ENCODE results near the gene ETHE1.
"Not testable (repeated sequence)": the region's sequence is repeated elsewhere in the genome, so short reads cannot be mapped to it uniquely, and the experiment has no call there.

The ETHE1 gene

DNA sequence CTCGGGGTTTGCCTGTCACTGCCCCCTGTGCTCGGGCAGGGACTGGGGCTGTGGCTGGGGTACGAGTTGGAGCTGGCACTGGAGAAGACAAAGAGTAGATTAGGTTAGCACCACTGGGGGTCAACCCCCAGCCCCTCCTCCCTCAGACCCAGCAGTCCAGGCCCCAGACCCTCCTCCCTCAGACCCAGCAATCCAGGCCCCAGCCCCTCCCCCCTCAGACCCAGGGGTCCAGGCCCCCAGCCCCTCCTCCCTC, 25.1 kb upstream of the ETHE1 start:
- DNase-seq: no peak

DNA sequence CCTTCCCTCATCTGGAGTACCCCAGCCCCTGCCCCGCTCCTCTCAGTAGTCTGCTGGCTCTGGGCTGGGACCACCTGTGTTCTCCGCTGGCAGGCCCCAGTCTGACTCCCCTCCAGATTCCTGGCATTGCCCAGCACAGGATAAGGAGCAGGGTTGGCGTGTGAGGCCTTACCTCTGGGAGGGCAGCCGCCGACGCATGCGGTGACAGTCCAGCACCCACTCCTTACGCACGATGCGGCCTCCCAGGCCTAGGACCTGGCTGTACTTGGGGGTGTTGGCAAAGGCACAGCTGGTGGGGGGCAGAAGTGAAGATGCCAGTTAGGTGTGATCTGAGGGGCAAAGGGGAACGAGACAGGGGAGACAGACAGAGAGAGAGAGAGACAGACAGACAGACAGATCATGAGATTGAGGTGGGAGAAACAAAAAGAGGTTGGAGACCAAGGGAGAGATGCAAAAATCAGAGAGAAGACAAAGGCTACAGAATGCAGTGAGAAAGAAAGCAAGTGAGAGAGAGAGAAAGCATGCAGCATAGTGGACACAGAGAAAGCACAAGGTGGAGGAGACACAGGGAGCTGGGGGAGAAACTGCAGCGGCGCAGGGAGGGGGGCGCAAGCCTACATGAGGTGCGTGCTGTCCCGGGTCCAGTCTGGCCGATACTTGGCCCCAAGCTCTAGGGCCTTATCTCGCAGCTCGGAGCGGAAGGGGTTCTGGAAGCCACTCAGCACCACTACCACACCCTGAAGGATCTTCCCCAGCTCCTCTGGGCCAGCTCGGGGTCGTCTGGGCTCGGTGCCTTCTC, 24.6 kb upstream of the ETHE1 start:
- DNase-seq: no peak

DNA sequence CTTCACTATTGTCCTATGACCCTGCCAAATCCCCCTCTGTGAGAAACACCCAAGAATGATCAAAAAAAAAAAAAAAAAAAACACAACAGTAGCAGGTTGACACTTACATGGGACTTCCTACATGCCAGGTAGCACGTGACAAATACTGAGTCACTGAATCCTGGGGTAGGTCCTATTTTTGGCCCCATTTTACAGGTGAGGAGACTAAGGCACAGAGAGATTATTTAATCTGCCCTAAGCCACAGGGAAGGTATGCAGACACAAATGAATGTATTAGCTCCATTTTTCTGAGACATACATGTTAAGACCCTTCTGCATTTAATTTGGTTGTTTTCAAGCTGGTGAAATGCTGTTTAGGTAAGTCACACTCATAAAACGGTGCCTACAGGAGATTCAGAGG, 21.7 kb upstream of the ETHE1 start:
- DNase-seq: no peak

DNA sequence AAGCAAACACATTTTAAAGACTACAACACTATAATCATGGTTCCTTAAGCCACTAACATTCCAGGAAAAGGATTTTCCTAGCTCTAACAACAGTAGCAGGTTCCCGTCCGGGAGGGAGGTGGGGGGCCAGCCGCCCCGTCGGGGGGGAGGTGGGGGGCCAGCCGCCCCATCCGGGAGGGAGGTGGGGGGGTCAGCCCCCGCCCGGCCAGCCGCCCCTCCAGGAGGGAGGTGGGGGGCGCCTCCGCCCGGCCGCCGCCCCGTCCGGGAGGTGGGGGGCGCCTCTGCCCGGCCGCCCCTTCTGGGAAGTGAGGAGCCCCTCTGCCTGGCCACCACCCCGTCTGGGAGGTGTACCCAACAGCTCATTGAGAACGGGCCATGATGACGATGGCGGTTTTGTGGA, 20.9 kb upstream of the ETHE1 start:
- DNase-seq: not testable (repeated sequence)

DNA sequence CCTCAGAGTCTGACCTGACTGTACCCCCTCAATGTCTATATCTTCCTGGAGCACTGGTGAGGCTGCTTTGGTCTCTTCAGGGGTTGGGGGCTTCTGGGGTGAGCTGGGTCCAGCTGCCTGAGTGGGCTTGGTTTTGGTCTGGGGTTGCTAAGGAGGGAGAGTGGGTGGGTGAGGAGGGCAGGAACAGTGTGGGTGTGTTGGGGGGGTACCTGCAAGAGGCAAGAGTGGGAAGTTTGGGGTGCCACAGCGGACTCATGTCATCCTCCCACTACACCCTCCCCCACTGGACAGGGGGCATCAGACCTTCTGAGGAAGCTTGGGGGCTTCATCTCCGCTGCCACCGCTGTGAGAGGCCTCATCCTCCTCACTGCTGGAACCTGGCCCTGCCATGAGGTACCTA, 19.6 kb upstream of the ETHE1 start:
- DNase-seq: no peak

DNA sequence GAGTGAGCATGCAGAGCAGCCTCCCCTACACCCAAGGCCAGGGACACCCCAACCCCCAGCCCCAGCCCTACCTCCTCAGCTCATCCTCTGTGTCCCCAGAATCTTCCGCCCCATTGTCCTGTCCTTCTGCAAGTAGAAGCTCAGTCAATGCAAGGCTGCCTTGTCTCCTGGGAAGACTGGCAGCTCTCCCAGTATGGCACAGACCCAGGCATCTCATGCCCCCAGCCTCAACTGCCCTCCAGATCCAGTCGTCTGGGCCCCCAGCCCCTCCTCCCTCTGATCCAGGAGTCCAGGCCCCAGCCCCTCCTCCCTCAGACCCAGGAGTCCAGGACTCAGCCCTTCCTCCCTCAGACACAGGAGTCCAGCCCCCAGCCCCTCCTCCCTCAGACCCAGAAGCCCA, 19.0 kb upstream of the ETHE1 start:
- peak in 20 of 58 donors; percentile 3 to 26 (median 14) for DNase-seq

DNA sequence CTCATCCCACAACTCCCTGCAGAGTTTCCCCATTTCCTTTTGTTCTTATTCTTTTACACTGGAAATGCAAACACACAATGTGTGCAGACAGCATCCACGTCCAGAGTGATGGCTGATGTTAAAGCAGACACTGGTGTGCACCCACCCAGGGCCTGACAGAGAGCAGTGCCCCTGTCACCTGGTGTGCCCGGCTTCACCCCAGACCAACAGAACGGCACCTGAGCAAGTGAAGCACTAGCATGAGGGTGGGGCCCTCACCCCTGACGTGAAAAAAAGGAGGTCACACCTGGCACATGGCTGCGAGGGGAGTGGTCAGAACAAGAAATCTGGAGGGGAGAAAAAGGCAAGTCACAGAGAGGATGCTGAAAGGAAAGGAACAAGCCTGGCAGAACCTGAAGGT, 18.3 kb upstream of the ETHE1 start:
- DNase-seq: no peak

DNA sequence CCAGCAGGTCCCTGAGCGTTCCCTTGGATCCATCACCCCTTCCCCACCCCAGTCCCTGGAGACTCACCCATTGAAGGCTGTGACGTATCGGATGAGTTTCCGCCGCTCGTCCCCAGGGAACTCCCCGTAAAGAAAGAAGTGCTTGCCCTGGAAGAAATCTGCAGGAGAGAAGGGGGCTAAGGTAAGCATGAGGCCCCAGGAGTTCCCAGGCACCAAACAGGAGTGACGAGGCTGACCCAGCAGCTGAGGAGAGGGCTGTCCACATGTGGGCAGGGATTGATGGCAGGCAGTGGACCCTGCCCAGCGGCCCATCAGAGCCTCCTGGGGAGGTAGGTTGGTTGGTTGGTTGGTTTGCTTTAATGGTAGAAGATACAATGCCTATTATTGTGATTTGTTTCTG, 17.1 kb upstream of the ETHE1 start:
- no peak for DNase-seq

DNA sequence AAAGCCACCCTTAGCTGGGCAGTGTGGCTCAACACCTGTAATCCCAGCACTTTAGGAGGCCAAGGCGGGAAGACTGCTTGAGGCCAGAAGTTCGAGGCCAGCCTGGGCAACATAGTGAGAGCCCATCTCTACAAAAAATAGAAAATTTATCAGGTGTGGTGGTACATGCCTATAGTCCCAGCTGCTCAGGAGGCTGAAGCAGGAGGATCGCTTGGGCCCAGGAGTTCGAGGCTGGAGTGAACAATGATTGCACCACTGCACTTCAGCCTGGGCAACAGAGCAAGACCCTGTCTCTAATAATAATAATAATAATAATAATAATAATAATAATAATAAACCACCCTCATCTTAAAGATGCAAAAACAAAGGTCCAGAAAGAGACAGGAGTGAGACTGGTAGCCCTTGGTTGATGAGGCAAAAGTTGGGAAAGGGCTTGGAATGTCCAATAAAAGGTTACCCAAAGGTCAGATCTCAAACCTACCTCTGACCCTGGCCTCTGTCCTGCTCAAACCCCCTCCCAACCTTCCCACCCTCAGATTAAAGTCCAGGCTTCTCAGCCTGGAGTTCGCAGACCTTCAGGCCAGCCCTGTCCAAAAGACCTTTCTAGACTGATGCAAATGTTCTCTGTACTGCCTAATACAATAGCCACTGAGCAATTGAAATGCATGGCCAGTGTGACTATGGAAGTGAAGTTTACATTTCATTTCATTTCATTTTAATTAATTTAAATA, 15.1 kb upstream of the ETHE1 start:
- DNase-seq: no peak

DNA sequence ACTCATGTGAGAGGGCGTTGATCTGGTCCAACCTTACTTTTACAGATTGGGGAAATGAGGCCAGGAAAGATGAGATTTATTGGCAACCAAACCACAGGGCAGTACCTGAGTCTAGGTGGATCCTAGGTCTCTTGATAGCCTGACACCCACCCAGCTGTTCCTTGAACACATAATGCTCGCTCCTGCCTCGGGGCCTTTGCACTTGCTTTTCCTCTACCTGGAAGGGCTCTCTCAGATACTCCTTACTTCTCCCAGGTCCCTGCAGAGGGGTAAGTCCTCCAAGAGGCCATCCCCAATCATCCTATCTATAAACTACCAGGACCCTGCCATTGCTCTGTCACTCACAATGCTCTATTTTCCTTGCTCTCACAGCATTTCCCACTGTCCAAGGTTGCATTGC, 13.4 kb upstream of the ETHE1 start:
- no peak for DNase-seq

DNA sequence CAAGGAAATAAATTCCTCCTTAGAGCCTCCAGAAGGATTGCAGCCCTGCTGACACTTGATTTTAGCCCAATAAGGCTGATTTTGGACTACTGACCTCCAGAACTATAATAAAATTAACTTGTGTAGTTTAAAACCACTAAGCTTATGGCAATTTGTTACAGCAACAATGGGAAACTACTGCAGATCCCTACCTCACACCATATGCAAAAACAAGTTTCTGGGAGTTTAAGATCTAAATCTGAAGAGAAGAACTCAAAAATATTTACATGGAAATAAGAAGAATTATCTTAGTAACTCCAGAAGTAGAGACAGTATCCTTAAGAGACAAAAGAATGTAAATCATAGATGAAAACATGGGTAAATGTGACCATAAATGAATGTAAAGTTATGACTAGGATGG, 11.9 kb upstream of the ETHE1 start:
- no peak for DNase-seq

DNA sequence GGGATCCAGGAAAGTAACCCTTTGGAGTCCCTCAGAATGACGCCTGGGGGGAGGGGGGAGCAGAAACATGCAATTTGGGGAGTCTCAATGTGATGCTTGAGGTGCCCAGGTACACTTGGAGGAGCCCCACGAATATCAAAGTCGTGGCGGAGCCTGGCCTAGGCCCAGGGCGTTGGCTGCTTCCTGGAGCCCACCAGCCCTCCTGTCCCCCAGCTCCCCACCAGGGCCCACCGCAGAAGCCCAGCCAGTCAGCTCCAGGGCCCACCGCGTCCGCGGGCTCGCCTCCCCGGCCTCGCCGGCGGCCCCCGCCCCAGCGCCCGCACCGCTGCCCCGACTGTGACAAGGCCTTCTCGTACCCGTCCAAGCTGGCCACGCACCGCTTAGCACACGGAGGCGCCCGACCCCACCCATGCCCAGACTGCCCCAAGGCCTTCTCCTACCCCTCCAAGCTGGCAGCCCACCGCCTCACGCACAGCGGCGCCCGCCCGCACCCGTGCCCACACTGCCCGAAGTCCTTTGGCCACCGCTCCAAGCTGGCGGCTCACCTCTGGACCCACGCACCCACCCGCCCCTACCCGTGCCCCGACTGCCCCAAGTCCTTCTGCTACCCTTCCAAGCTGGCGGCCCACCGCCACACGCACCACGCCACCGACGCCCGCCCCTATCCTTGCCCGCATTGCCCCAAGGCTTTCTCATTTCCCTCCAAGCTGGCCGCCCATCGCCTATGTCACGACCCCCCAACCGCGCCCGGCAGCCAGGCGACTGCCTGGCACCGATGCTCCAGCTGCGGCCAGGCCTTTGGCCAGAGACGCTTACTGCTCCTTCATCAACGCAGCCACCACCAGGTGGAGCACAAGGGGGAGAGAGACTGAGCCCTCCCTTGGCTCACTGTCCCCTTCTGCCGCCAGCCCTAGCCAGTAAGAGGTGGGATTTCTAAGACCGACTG, 8.1 kb upstream of the ETHE1 start:
- peak in 53 of 58 donors; percentile 2 to 77 (median 35) for DNase-seq

DNA sequence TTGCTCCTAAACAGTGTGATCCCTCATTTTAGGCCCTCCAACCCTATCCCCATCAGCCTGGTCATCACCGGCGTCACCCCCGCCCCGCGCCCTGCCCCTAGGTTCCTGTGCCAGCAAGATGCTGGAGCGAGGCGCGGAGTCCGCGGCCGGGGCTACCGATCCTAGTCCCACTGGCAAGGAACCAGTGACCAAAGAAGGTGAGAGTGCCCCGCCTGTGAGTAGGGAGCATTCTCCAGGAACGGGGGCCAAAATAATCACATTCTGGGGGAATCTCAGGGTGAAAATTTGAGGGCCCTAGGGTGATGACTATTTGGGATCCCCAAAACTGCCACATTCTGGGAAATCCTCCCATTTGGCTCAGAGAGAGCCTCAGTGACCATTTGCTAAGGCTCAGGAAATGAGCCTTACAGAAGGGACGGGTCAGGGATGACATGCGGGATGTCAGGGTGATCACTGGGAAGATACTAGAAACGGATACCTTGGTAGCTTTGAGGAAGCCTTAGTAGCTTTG, 7.4 kb upstream of the ETHE1 start:
- DNase-seq: no peak

DNA sequence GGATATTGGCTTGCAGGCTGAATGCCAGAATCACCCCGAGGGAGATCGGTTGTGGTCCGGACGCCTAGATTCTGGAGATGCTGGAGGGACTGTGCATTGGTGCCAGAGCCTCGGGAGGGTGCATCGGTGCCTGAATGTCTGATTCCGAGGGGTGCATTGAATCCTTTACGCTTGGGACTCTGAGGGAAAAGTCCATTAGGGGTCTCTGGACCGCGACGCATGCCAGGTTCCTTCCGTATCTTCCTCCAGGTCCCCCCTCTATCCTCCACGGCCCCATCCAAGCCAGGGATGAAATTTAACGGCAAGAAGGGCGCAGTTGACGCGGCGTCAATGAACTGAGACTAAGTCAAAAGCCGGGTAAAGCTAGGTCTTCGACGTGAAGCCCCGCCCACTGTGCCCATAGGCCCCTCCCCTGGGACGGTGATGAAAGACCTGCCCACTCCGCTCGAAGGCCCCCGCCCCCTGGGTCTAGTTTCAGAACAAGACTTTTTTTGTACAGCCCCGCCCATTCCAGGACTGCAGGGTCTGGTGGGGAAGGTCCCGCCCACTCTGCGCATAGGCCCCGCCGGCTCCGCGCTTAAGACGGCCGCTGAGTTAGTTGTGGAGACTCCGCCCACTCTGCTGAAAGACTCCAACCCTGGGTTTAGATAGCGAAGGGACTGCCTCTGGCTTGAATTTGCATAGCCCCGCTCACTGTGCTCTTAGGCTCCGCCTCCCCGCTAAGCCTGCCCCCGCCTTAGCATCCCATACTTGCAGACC, 6.7 kb upstream of the ETHE1 start:
- peak; percentile 38 to 99 (median 91) for DNase-seq

DNA sequence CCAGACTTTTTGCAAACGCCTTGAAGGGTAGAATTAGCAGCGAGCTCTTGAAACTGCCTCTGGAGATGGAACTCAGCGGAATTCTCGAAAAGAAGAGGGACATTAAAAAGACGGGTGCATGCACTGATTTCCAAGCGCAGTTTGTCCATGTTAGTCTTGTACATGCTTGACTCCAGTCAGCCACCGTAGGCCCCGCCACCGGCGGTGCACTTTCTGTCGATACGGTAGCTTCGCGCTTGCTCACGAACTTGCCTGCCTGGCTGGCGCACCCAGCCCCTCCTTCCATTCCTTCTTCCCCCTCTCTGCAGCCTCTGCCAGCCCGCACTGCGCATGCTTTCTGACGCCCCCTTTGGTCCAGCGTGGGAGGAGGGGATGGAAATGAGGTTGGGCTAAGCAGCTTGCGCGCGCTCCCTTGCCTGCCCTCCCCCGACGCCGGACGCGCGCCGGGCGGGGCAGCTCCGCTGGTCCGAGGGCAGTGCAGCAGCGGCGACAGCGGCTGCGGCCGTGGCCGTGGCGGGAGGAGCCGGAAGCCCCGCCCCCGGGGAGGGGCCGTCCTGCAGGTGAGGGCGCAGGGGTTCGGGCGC, 6.1 kb upstream of the ETHE1 start, which contains the start of gene ZNF575:
Gene ZNF575, plus strand, starts transcription at position 227 of the 584 bp plus-strand sequence. CDS start 1,235 bp downstream, outside the sequence.
- DNase-seq: peak; percentile 51 to 97 (median 92)

DNA sequence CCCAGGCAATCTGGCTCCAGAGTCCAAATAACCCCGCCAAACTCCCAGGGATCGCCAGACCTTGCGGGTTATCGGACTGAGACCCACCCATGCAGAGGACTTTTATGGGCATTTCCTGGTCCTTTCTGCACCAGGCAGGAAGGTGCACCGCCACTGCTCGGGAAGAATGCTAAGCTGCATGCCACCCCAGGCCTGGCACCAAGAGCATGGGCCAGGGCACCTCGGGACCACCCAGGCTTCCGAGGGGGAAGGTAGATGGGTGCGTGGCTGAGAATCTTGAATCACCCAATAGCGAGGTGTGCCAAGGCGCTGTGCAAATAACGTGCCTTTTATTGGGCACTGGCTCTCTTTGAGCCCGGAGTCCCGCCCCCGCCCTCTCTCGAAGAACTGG, 5.6 kb upstream of the ETHE1 start:
- peak in 29 of 58 donors; percentile 38 to 81 (median 69) for DNase-seq

DNA sequence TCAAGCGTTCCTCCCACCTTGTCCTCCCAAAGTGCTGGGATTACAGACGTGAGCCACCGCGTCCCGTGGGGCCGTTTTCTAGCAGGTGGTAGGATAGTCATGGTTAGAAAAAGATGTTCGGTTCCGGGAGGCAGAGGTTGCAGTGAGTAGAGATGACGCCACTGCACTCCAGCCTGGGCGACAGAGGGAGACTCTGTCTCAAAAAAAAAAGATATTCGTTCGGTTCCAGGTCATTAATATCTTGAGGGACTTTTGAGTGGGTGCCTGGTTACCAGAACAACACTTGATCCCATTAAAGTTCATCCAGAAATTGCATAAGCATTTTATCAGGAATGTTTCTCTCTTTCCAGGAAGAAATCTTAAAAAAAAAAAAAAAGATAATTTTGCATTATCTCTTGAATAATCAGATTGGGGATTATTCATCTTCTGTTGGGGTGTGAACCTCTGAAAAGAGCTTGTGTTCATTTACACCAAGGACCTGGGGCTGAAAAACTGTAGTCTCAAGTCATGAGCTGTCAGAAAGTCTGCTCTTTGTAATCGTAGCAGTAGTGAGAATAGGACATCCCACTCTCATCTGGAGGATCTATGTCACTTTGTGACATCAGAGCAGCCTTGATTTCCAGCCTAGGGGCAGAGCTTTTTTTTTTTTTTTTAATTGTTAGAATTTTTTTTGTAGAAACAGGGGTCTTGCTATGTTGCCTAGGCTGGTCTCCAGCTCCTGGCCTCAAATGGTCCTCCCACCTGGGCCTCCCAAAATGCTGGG, 1.0 kb upstream of the ETHE1 start:
- DNase-seq: peak in 9 of 58 donors; percentile 2 to 26 (median 9)

DNA sequence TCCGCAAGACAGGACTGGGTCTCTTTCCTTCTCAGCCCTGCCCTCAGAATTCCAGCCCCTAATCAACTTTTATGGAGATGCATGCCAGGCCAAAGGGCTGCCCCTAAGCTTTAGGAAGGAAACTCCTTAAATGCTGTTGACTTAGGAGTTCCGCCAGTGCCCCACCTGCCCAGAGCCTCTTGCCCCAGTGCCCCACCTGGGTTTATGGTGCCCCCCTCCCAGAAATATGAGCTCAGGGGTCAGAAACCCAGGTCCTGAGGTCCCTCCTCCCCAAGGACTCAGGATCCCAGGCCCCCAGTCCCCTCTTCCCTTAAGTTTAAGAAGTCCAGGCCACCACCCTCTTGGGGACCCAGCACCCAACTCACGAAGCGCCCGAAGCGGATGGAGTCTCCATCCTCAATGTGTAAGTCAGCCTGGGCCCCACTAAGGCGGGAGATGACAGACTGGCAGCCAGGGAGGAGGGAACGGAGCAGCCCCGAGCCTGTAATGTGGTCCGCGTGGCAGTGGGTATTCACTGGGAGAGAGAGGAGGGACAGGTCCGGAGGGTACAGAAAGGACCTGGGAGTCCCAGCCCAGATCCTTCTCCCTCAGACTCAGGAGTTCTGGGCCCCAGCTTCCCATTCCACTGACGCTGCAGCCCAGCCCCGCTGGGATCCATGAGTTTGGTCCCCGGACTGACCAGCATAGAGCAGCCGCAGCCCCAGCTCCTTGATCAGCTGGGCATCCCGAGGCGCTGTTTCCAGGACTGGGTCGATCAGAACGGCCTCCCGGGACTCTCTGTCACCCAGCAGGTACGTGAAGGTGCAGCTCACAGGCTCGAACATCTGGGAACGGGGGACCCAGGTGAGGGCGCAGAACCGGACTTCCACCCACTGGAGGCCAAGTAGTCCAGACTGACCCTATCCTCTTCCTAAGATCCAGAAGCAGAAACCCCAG, 897 bp downstream of the ETHE1 start:
- peak in 16 of 58 donors; percentile 5 to 37 (median 24) for DNase-seq

All from anterior cingulate cortex (tissue), 58 donors.